Jurkat, Clone E6-1 (cell line): Measurements from ENCODE around the gene C17orf50. TPM values are rescaled to one million over a fixed set of nuclear protein-coding genes. Genes with fewer than 3 reads are reported as not detected.

Source experiments
- DNase-seq: peaks from one replicate; pipeline ENCODE4 v3.0.0-alpha.2; 2011; ENCODE audit warnings: low read depth, low spot score
- H3K4me3 ChIP-seq: 2 replicates; pipeline ENCODE4 v1.5.1; 2011; ENCODE audit warnings: mild to moderate bottlenecking, low read length, control low read depth, moderate library complexity
- polyA plus RNA-seq: library from polyadenylated mRNA; unstranded; fragments of >200 nt; gene quantifications from one replicate; pipeline ENCODE4 v1.2.1, GENCODE V29; 2012; ENCODE audit warnings: missing spikeins; ENCODE audit not compliant: insufficient read length, insufficient read depth

The C17orf50 gene
- polyA plus RNA-seq = not detected

DNA sequence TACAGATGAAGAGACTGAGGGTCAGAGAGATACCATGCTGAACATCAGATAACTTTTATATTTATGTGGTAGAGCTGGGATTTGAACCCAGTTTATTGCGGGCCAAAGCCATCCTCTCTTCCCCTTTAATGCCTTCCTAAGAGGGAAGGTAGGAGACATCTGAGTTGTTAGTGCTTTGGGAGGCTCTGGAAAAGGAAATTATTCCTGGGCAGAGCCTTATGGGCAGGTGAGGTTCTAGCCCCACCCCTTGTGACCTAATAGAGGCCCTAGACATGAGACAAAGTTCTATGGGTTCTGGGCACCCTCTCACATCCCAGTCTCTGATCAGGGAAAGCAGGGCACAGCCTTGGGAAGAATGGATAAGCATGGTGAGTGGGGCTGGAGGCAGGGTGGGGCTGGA is at the start of gene C17orf50:
C17orf50 (plus strand) TSS at position 301 of the 400 bp plus-strand sequence; CDS start at position 356, 55 bp downstream.
- no peak for DNase-seq
- no peak within 1 kb of the TSS for H3K4me3 ChIP-seq

DNA sequence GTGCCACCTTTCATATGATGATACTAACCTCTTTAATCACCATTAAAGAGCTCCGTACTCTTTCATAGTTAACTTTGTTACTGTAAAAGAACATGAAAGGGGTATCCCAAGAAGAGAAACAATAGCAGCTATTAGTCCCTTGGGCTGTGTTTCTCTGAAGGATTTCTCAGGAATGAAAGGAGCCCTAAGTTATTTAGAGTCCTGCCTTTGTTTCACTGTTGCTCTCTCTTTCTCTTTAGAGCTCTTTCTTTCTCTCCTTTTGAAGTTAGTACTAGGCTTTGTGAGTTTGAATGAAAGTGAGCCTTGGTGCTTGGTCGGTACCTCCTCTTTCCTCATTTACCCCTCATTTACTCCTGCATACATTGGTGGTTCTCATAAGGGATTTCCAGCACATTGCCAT is 49.7 kb upstream of the C17orf50 start:
- no peak overlapping the region for H3K4me3 ChIP-seq
- no peak for DNase-seq

DNA sequence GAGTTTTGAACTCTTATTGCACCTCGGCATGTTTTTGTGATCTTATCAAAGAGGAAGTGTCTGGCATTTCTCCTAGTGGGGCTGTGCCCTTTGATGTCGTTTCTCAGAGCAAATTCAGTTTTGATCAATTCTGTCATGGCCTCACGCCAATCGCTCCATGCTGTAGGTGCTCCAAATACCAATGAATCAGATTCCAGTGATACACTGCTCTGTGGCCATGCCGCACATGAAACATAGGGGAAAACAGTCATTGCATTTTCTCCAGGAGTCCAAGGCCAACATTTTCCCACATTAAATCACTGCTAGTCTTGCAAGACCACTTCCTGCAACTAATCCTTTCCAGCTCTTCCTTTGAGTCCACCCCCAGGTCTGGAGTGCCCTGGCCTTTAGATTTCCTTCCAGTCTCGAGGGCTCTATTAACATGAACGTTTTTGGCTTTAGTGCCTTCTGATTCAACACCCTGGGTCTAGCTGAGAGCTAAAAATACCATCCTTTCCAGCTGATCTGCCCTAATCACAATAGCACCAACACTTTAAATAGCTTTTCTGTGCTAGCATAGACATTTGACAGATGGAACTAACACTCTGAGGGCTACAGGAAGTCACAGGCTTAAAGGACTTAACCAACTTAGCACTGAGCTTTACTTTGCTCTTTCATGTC is 47.5 kb upstream of the C17orf50 start:
- peak; percentile 42 for DNase-seq
- H3K4me3 ChIP-seq = no peak overlapping the region

- DNase-seq = no peak
- H3K4me3 ChIP-seq = no peak overlapping the region
Measured at GRCh38 chr17:35714988-35715387, 45.7 kb upstream of the C17orf50 start.

GRCh38 chr17:35715416-35715815 is 45.3 kb upstream of the C17orf50 start:
- H3K4me3 ChIP-seq = no peak overlapping the region
- no peak for DNase-seq

GRCh38 chr17:35716173-35716572 is 44.5 kb upstream of the C17orf50 start:
- no peak overlapping the region for H3K4me3 ChIP-seq
- no peak for DNase-seq

DNA sequence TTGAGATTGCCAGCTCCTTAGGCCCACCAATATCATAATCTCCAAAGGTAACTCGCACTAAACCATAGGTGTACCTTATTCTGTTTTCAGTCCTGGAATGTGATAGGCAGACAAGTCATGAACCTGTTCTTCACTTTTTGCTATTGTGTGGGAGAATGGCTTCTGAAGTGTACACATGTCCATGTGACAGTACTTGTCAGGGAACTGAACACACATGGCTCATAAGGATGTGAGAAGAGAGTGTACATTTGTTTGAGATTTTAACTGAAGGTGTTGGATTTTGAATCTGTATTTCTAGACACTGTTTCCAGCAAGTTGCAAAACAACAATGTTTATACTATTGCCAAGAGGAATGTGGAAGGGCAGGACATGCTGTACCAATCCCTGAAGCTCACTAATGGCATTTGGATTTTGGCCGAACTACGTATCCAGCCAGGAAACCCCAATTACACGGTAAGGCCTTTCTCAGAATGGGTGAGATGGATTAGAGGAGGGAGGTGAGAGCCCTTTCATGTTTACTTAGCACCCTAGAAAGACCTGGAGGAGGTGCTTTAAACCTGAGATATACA is 43.7 kb upstream of the C17orf50 start:
- no peak overlapping the region for H3K4me3 ChIP-seq
- no peak for DNase-seq

GRCh38 chr17:35717475-35717874 is 43.2 kb upstream of the C17orf50 start:
- H3K4me3 ChIP-seq = no peak overlapping the region
- no peak for DNase-seq

- no peak for DNase-seq
- H3K4me3 ChIP-seq = no peak overlapping the region
Measured at GRCh38 chr17:35723735-35724134, 37.0 kb upstream of the C17orf50 start.

GRCh38 chr17:35725058-35725457 is 35.6 kb upstream of the C17orf50 start:
- no peak for DNase-seq
- no peak overlapping the region for H3K4me3 ChIP-seq

GRCh38 chr17:35725802-35726126 is 34.9 kb upstream of the C17orf50 start:
- no peak for DNase-seq
- no peak overlapping the region for H3K4me3 ChIP-seq

- no peak overlapping the region for H3K4me3 ChIP-seq
- DNase-seq = no peak
Measured at GRCh38 chr17:35726127-35726952, 34.3 kb upstream of the C17orf50 start.

GRCh38 chr17:35726953-35727460 is 33.7 kb upstream of the C17orf50 start:
- no peak for DNase-seq
- H3K4me3 ChIP-seq = no peak overlapping the region

- no peak overlapping the region for H3K4me3 ChIP-seq
- DNase-seq = no peak
Measured at GRCh38 chr17:35727635-35728034, 33.1 kb upstream of the C17orf50 start.

DNA sequence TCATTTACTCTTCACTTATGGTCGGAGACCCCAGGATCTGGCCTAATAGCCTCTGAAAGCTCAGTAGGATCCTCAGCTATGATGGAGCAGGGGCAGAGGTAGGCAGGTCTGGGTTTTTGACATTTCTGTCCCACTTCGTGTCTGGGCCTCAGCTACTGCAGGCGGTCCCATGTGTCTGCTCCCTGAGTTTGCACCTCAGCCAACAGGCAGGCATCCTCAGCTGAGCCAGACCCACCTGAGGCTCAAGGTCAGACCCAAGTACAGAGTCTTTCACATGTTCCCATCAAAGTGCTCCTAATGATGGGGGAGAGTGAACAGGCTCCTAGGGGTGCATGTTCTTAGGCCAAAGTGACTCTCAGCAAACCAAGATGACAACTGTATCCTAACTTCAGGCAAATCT is 32.1 kb upstream of the C17orf50 start:
- H3K4me3 ChIP-seq = no peak overlapping the region

DNA sequence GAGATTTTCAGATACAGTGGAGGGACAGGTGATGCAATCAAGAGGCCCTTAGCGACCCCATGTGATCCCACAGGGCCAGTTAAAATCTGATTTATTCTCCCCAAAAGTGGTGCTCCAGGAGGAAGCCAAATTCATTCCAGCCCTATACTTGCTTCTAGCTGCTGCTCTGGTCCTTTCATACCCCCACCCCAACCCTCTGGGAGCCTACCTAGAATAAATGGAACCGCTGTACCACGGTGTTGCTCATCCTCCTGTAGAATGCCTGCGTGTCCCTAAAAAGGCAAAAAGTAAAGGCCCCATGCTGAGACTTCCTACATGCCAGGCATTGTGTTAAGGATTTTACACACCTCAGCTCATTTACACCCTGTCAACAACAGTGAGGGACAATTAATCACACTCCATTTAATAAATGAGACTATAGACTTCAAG is 31.3 kb upstream of the C17orf50 start:
- no peak for DNase-seq
- no peak overlapping the region for H3K4me3 ChIP-seq

More for the DNA sequence above, 32.1 kb upstream of the C17orf50 start:
- DNase-seq = no peak

DNA sequence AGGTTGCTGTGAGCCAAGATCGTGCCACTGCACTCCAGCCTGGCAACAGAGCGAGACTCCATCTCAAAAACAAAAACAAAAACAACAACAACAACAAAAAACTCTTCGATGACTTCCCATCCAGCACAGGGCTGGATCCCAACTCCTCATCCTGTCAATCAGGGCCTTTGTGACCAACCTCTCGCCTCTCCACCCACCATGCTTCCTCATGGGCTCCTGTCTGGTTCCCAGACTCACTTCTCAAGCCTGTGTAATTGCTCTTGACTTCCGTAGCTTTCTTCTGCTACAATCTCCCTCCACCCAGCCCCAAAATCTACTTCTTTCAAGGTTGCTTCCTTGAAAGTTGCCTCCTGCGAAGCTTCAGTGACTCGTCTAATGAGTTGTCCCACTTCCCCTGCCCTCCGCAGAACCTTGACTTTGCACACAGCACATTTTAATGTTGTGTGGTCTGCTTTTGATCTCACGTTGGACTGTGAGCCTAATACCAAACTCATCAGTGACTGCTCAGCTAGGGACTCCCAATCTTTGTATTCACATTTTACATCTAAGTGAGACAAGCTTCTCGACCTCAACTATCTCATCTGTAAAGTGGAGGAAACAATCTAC is 30.2 kb upstream of the C17orf50 start:
- no peak overlapping the region for H3K4me3 ChIP-seq
- DNase-seq = peak; percentile 79

DNA sequence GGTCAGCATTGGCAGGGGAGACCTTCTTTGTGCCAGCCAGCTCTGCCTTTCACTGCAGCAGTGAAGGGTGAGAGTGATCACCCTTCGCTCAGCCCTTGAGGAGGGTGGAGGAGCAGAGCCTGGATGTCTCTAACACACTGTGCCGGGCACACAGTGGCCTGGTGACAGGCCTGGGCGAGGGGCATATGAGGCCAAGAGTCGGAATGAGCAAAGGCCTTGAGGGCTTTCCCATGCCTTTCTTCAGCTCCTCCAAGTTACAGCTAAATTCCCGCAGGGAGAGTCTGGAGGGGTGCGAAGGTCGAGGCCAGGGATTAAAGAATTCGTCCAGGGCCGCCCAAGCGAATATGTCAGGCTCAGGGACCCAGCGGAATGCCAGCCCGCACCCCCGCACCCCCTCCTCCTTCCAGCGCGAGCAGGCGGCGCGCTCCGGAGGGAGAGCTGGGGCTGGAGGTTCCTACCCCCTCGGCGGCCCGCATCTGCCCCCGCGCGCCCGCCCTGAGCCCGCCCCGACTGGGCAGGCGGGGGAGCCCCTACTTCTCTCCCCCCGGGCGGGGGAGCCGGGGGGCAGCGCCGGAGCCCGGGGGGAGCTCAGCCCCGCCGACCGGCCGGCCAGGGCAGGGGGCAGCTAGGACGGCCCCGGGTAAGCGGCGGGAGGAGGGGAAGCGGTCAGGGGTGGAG is 29.3 kb upstream of the C17orf50 start, which contains the start of gene RASL10B:
RASL10B (plus strand) TSS at position 401 of the 678 bp plus-strand sequence. CDS start 3,546 bp downstream, outside the sequence.
- H3K4me3 ChIP-seq = peak within 1 kb of the TSS; percentile 52
- no peak for DNase-seq
